Loucy (cell line): ENCODE measurements around the gene TEAD1.

Experiments
- H2AFZ ChIP-seq: fragments of 200-600 bp; sonication (generic); 2 replicates; pipeline ENCODE4 v1.6.0; 2016; ENCODE audit warnings: antibody characterized with exemption, mild to moderate bottlenecking, low read length, moderate library complexity
- H3F3A ChIP-seq: fragments of 200-600 bp; 2 replicates; pipeline ENCODE4 v1.6.0; 2016; ENCODE audit warnings: antibody characterized with exemption, low read depth, mild to moderate bottlenecking
- H3K27me3 ChIP-seq: fragments of 200-600 bp; sonication (generic); 2 replicates; pipeline ENCODE4 v1.6.1; 2014; ENCODE audit warnings: low read length, mild to moderate bottlenecking; ENCODE audit not compliant: insufficient read depth, poor library complexity, severe bottlenecking
- H3K36me3 ChIP-seq: fragments of 200-600 bp; sonication (generic); 2 replicates; pipeline ENCODE4 v1.6.1; 2016; ENCODE audit warnings: low read length; ENCODE audit not compliant: insufficient read depth
- H3K4me1 ChIP-seq: fragments of 200-600 bp; sonication (generic); 2 replicates; pipeline ENCODE4 v1.5.1; 2014; ENCODE audit warnings: low read length, mild to moderate bottlenecking; ENCODE audit not compliant: insufficient read depth, poor library complexity, severe bottlenecking
- H3K4me2 ChIP-seq: fragments of 200-600 bp; sonication (generic); 2 replicates; pipeline ENCODE4 v1.6.0; 2014; ENCODE audit warnings: antibody characterized with exemption, low read length, low read depth, mild to moderate bottlenecking; ENCODE audit not compliant: poor library complexity, severe bottlenecking
- H3K4me3 ChIP-seq: fragments of 200-600 bp; sonication (generic); 2 replicates; pipeline ENCODE4 v1.5.1; 2014; ENCODE audit warnings: low read length, mild to moderate bottlenecking, mixed read lengths; ENCODE audit not compliant: poor library complexity, severe bottlenecking
- H3K79me2 ChIP-seq: fragments of 200-600 bp; sonication (generic); 2 replicates; pipeline ENCODE4 v1.6.1; 2014; ENCODE audit warnings: low read length; ENCODE audit not compliant: insufficient read depth
- H3K9ac ChIP-seq: fragments of 200-600 bp; sonication (generic); 2 replicates; pipeline ENCODE4 v1.6.0; 2014; ENCODE audit warnings: mild to moderate bottlenecking, low read depth, low read length, moderate library complexity; ENCODE audit not compliant: poor library complexity, severe bottlenecking
- H3K9me2 ChIP-seq: fragments of 200-600 bp; sonication (generic); replicated peaks from 2 replicates; pipeline ENCODE4 v1.6.1; 2016; ENCODE audit warnings: low read depth, low read length, mixed read lengths
- H3K9me3 ChIP-seq: fragments of 200-600 bp; sonication (generic); 2 replicates; pipeline ENCODE4 v1.6.1; 2014; ENCODE audit warnings: mild to moderate bottlenecking, antibody characterized with exemption, low read length, low read depth; ENCODE audit not compliant: insufficient read depth
- H4K20me1 ChIP-seq: fragments of 200-600 bp; sonication (generic); 2 replicates; pipeline ENCODE4 v1.6.0; 2014; ENCODE audit warnings: antibody characterized with exemption, low read length, mild to moderate bottlenecking; ENCODE audit not compliant: insufficient read depth, poor library complexity, severe bottlenecking
- EZH2phosphoT487 ChIP-seq: fragments of 200-600 bp; IDR thresholded peaks from 2 replicates; pipeline ENCODE4 v1.6.1; 2018; ENCODE audit warnings: antibody characterized with exemption, mild to moderate bottlenecking, moderate library complexity, borderline replicate concordance
- TF ChIP-seq, protein P1 (sequence below): fragments of 200-600 bp; sonication (generic); conservative IDR thresholded peaks from 2 replicates; pipeline ENCODE4 v1.5.1; 2014; ENCODE audit warnings: mild to moderate bottlenecking, antibody characterized with exemption, low read length

TEAD1 gene

DNA sequence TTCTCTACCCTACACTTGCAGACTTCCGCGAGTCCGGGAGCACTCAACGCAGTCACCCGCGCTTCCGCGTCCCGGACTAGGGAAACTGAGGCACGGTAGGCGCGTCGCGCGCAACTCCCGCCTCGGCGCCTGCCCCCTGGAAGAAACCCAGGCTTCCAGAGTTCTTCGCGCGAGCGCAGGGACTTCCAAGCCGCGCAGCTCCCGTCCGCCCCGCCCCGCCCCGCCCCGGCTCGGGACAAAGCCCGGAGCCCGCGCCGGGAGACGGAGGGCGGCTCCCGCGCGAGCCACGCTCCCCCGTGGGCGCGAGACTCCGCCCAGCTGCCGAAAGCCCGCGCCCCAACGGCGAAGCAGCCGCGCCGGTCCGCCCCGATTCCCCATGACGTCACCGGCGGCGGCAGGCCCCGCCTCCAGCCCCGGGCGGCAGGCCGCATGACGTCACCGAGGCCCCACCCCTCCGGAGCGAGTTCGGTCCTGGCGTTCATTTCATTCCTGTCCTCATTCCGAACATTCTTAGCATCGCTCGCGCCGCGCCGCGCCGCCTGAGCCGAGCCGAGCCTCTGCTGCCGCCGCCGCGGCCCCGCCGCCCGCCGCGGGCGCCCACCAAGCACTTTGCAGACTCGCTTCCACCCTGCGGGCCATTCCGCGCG lies at the start of gene TEAD1:
Gene TEAD1 (plus strand): TSS at position 498 of the 647 bp plus-strand sequence.
- Histone ChIP-seq H3K9me2 (no peaks in the 10 kb centered on the region), H3F3A (no peaks in the 10 kb centered on the region), H3K9ac (no peak within 1 kb of the TSS), H3K4me3 (no peak within 1 kb of the TSS), H3K36me3 (no peaks in the 10 kb centered on the region), H3K9me3 (no peaks in the 10 kb centered on the region), H3K27me3 (peaks cover 6% of the 10 kb centered on the region), H3K4me1 (no peaks in the 10 kb centered on the region), H2AFZ (no peak within 1 kb of the TSS), H4K20me1 (no peaks in the 10 kb centered on the region), H3K79me2 (no peaks in the 10 kb centered on the region), H3K4me2 (no peak within 1 kb of the TSS)
- TF ChIP-seq EZH2phosphoT487 = no peak
- TF ChIP-seq, protein P1, sequence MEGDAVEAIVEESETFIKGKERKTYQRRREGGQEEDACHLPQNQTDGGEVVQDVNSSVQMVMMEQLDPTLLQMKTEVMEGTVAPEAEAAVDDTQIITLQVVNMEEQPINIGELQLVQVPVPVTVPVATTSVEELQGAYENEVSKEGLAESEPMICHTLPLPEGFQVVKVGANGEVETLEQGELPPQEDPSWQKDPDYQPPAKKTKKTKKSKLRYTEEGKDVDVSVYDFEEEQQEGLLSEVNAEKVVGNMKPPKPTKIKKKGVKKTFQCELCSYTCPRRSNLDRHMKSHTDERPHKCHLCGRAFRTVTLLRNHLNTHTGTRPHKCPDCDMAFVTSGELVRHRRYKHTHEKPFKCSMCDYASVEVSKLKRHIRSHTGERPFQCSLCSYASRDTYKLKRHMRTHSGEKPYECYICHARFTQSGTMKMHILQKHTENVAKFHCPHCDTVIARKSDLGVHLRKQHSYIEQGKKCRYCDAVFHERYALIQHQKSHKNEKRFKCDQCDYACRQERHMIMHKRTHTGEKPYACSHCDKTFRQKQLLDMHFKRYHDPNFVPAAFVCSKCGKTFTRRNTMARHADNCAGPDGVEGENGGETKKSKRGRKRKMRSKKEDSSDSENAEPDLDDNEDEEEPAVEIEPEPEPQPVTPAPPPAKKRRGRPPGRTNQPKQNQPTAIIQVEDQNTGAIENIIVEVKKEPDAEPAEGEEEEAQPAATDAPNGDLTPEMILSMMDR = no peak

DNA sequence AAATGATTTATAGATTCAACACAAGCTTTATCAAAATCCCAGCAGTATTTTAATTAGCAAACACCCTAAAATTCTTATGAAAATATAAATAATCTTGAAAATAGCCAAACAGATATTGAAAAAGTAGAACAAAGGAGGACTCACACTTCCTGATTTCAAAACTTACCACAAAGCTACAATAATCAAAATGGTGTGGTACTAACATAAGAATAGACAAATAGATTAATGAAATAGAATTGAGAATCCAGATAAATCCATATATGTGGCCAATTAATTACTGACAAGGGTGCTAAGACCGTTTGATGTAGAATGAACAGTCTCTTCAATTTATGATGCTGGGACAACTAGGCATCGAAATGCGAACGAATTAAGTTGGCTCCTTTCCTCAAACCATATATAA lies 49.6 kb upstream of the TEAD1 start:
- no peaks in the 10 kb centered on the region for H3K36me3 ChIP-seq
- H3K9me3 ChIP-seq = no peaks in the 10 kb centered on the region
- no peaks in the 10 kb centered on the region for H3K4me1 ChIP-seq
- no peak overlapping the region for H3K4me3 ChIP-seq
- H2AFZ ChIP-seq = no peak overlapping the region
- no peaks in the 10 kb centered on the region for H3F3A ChIP-seq
- no peak overlapping the region for H3K4me2 ChIP-seq
- H3K9me2 ChIP-seq = no peaks in the 10 kb centered on the region
- H3K79me2 ChIP-seq = no peaks in the 10 kb centered on the region
- H3K9ac ChIP-seq = no peak overlapping the region
- TF ChIP-seq, protein P1 = no peak
- no peak for TF ChIP-seq EZH2phosphoT487
- no peaks in the 10 kb centered on the region for H3K27me3 ChIP-seq
- no peaks in the 10 kb centered on the region for H4K20me1 ChIP-seq

DNA sequence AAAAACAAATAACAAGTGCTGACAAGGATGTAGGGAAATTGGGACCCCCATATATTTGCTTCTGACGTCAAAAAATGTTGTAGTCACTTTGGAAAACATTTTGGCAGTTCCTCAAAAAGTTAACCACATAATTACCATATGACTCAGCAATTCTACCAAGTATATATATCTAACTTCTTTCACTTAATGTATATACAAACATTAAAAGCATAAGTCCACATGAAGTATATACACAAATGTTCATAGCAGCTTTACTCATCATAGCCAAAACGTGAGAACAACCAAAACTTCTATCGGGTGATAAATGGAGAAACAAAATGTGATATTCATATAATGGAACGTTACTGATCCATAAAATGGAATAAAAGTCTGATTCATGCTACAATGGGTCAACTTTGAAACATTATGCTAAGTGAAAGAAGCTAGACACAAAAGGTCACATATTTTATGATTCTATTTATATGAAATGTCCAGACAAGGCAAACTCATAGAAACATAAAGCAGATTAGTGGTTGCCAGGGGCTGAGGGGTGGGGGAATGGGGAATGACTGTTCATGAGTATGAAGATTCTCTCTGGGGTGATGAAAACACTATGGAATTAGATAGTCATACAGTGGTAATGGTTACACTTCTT lies 48.7 kb upstream of the TEAD1 start:
- no peak overlapping the region for H3K4me2 ChIP-seq
- no peak for TF ChIP-seq EZH2phosphoT487
- TF ChIP-seq, protein P1 = no peak
- no peaks in the 10 kb centered on the region for H3K9me2 ChIP-seq
- H3K27me3 ChIP-seq = no peaks in the 10 kb centered on the region
- H3K79me2 ChIP-seq = no peaks in the 10 kb centered on the region
- H3K36me3 ChIP-seq = no peaks in the 10 kb centered on the region
- no peak overlapping the region for H2AFZ ChIP-seq
- no peaks in the 10 kb centered on the region for H3K4me1 ChIP-seq
- H3K9me3 ChIP-seq = no peaks in the 10 kb centered on the region
- H3K9ac ChIP-seq = no peak overlapping the region
- H4K20me1 ChIP-seq = no peaks in the 10 kb centered on the region
- no peaks in the 10 kb centered on the region for H3F3A ChIP-seq
- H3K4me3 ChIP-seq = no peak overlapping the region
